ENCODE results near the gene HSD17B14. TPM values are rescaled to one million over a fixed set of nuclear protein-coding genes. Genes with fewer than 3 reads are reported as not detected.

The HSD17B14 gene
- total and polyA plus RNA-seq, 4 donors, result 3.7 to 12.6 (median 8.1) TPM

- DNase-seq (ENCODE audit: low spot score), result no peak
- no peak overlapping the region for H3K9ac ChIP-seq (ENCODE audit: low read depth in 1 of 2, low read length in 2 of 2)
- H3K9me3 ChIP-seq (ENCODE audit: control insufficient read depth in 4 of 4, low read length in 3 of 4), result no peaks in the 10 kb centered on the region
- TF ChIP-seq JUND (IDR thresholded peaks at IDR 0.05), result no peak
- TF ChIP-seq ATF3 (IDR thresholded peaks at IDR 0.05), result no peak
- TF ChIP-seq FOXA1 (IDR thresholded peaks at IDR 0.05), result no peak
- TF ChIP-seq FOXA2 (IDR thresholded peaks at IDR 0.05), result no peak
- peak; percentile 29 for TF ChIP-seq SP1 (IDR thresholded peaks at IDR 0.05)
- peak in 1 of 2 donors; percentile 34 for TF ChIP-seq HNF4A (conservative IDR thresholded peaks at IDR 0.05)
- no peak for TF ChIP-seq HNF4G (IDR thresholded peaks at IDR 0.05)
- TF ChIP-seq CTCF (IDR thresholded peaks at IDR 0.05; ENCODE audit: low read depth, low read length, missing input control), result no peak
- TF ChIP-seq NR2F2 (IDR thresholded peaks at IDR 0.05), result no peak
- peak in 1 of 2 donors; percentile 48 for TF ChIP-seq RXRA (IDR thresholded peaks at IDR 0.05)
- TF ChIP-seq GABPA (IDR thresholded peaks at IDR 0.05 in 1 of 2, conservative IDR thresholded peaks at IDR 0.05 in 1 of 2), result no peak
- TF ChIP-seq YY1 (IDR thresholded peaks at IDR 0.05), result no peak
- no peak for TF ChIP-seq REST (IDR thresholded peaks at IDR 0.05)
- TF ChIP-seq TAF1 (conservative IDR thresholded peaks at IDR 0.05), result no peak
- TF ChIP-seq ZBTB33 (IDR thresholded peaks at IDR 0.05), result no peak
- no peak for TF ChIP-seq RAD21 (IDR thresholded peaks at IDR 0.05)
- TF ChIP-seq MAX (IDR thresholded peaks at IDR 0.05), result no peak
- no peak for TF ChIP-seq EGR1 (IDR thresholded peaks at IDR 0.05; ENCODE audit: low read depth in 2 of 2)
- 55% methylated on average over 9 of the region's 9 CpGs for WGBS
- peaks cover 6 to 34% (median 21%) of the 10 kb centered on the region in 4 donors for H3K4me1 ChIP-seq (ENCODE audit: control insufficient read depth in 4 of 4, insufficient read depth in 4 of 4, low read length in 3 of 4)
- peaks cover 0 to 11% (median 4%) of the 10 kb centered on the region in 4 donors for H3K36me3 ChIP-seq (ENCODE audit: control insufficient read depth in 4 of 4, insufficient read depth in 3 of 4, low read depth in 1 of 4, low read length in 3 of 4)
- H3K27me3 ChIP-seq (ENCODE audit: control insufficient read depth in 4 of 4, insufficient read depth in 4 of 4, low read length in 3 of 4), result no peaks in the 10 kb centered on the region
- H3K4me3 ChIP-seq (ENCODE audit: low read depth in 1 of 3, low read length in 3 of 3), result no peak overlapping the region
- H3K27ac ChIP-seq (ENCODE audit: low read depth in 1 of 2, low read length in 2 of 2), result peak overlapping the region; percentile 13 to 37
Observed at GRCh38 chr19:48818234-48818820, 18.0 kb downstream of the HSD17B14 start.
